Right lobe of liver (tissue), 6 donors: ENCODE measurements around the gene SMCO2. TPM values are rescaled to one million over a fixed set of nuclear protein-coding genes. Genes with fewer than 3 reads are reported as not detected.

ENCODE experiments used
- ATAC-seq, 4 donors: fragments of 200-7000 bp; cut with Tn5 transposase; one replicate each; pipeline ENCODE4 v1.9.1; 2020; ENCODE audit warnings: mild to moderate bottlenecking in 4 of 4, moderate library complexity in 4 of 4
- DNase-seq, 3 donors: peaks; one replicate each; pipeline ENCODE4 v3.0.0-alpha.2; 2020
- H3K27ac ChIP-seq, 3 donors: fragments of 200-600 bp; one replicate each; pipeline ENCODE4 v1.8.0; 2022
- H3K27me3 ChIP-seq, 2 donors: fragments of 200-600 bp; one replicate each; pipeline ENCODE4 v1.8.0; 2022
- H3K36me3 ChIP-seq, 4 donors: fragments of 200-600 bp; sonication (generic) in 1 of 4; one replicate each; pipeline versions ENCODE4 v1.5.1 to v1.8.0; 2017 to 2022; ENCODE audit warnings: control low read depth in 1 of 4
- H3K4me1 ChIP-seq, 4 donors: fragments of 200-600 bp; sonication (generic) in 1 of 4; one replicate each; pipeline versions ENCODE4 v1.5.1 to v1.8.0; 2017 to 2022; ENCODE audit warnings: control low read depth in 1 of 4
- H3K4me3 ChIP-seq, 3 donors: fragments of 200-600 bp; one replicate each; pipeline ENCODE4 v1.8.0; 2022
- H3K9me3 ChIP-seq, 4 donors: fragments of 200-600 bp; sonication (generic) in 1 of 4; one replicate each; pipeline versions ENCODE4 v1.5.1 to v1.8.0; 2017 to 2022; ENCODE audit warnings: control low read depth in 1 of 4
- CTCF ChIP-seq, 4 donors: fragments of 200-600 bp in 3 of 4; fragments of 450-650 bp in 1 of 4; IDR thresholded peaks; one replicate each; pipeline versions ENCODE4 v1.5.1 to v1.8.0; 2016 to 2022; ENCODE audit warnings: antibody characterized with exemption in 4 of 4, mild to moderate bottlenecking in 2 of 4
- POLR2A ChIP-seq: fragments of 450-650 bp; IDR thresholded peaks from one replicate; pipeline ENCODE4 v1.6.1; 2017; ENCODE audit warnings: antibody characterized with exemption, mild to moderate bottlenecking
- WGBS: methylation state at CpG from one replicate; pipeline ENCODE4 v1.1.6; 2018; ENCODE audit warnings: low coverage, low lambda C conversion rate; ENCODE audit not compliant: insufficient coverage; ENCODE audit errors: missing lambda C conversion rate; 5-methylcytosine and 5-hydroxymethylcytosine counted together
- intact Hi-C, 2 donors: fragments of 100-400 bp; cut with DNase I; formaldehyde crosslinking; loops; one replicate each; pipeline versions ENCODE4 v1.11.2 to v1.14.1; 2022
- total RNA-seq, 6 experiments: library from RNA; depleted of rRNA in 2 of 6; stranded (reverse); fragments of >200 nt in 2 of 6; fragmentation: NEBNext Ultra II Directional in 3 of 6; extraction: Animal tissue kit (Norgen Biotek cat#: 25700) in 3 of 6; gene quantifications; one replicate each; pipeline versions ENCODE4 v1.1.0 to v1.2.4, GENCODE V29; 2016 to 2023
- donor health status: DM: no; HTN: yes; CAD: no.
- donor health status: DM: no; HTN: no; CAD: no.
- donor health status: DM: no; HTN: no; CAD: no.
- donor health status: DM: no; HTN: yes; CAD: no.
- donor health status: DM: no; HTN: yes; CAD: no.

SMCO2 gene
- total RNA-seq, 6 experiments from 2014 or later = 0.31 TPM; not detected in 5

- Histone ChIP-seq H3K4me3 (no peak overlapping the region), H3K27ac (no peak overlapping the region), H3K27me3 (no peaks in the 10 kb centered on the region), H3K4me1 (no peaks in the 10 kb centered on the region), H3K36me3 (no peaks in the 10 kb centered on the region), H3K9me3 (no peaks in the 10 kb centered on the region)
- intact Hi-C loops = no loop called here
- 87% methylated on average over 8 of the region's 8 CpGs for WGBS
- TF ChIP-seq CTCF (IDR thresholded peaks at IDR 0.05) = no peak
- no peak for TF ChIP-seq POLR2A
- no peak for DNase-seq
- ATAC-seq = no peak
Observed at GRCh38 chr12:27447761-27448160, 1.2 kb downstream of the SMCO2 start.

GRCh38 chr12:27449026-27449425 is 2.5 kb downstream of the SMCO2 start:
- no peaks in the 10 kb centered on the region for H3K36me3 ChIP-seq
- no peak overlapping the region for H3K4me3 ChIP-seq
- H3K27me3 ChIP-seq = no peaks in the 10 kb centered on the region
- no peak for TF ChIP-seq POLR2A
- no peak for TF ChIP-seq CTCF (IDR thresholded peaks at IDR 0.05)
- no peak for ATAC-seq
- no peak for DNase-seq
- no peaks in the 10 kb centered on the region for H3K4me1 ChIP-seq
- no peak overlapping the region for H3K27ac ChIP-seq
- no peaks in the 10 kb centered on the region for H3K9me3 ChIP-seq
- 73% methylated on average over 4 of the region's 6 CpGs for WGBS
- intact Hi-C loops = no loop called here

- no peaks in the 10 kb centered on the region for H3K27me3 ChIP-seq
- intact Hi-C loops = no loop called here
- ATAC-seq = no peak
- TF ChIP-seq POLR2A (no peak), CTCF (IDR thresholded peaks at IDR 0.05) (no peak)
- no peak for DNase-seq
- H3K27ac ChIP-seq = no peak overlapping the region
- H3K4me3 ChIP-seq = no peak overlapping the region
- no peaks in the 10 kb centered on the region for H3K9me3 ChIP-seq
- WGBS = 95% methylated on average over 4 of the region's 5 CpGs
- H3K4me1 ChIP-seq = no peaks in the 10 kb centered on the region
- no peaks in the 10 kb centered on the region for H3K36me3 ChIP-seq
Observed at GRCh38 chr12:27449893-27450534, 3.5 kb downstream of the SMCO2 start.

GRCh38 chr12:27451036-27451825 is 4.7 kb downstream of the SMCO2 start:
- WGBS = 46% methylated on average over 6 of the region's 6 CpGs
- no peak for ATAC-seq
- DNase-seq = no peak
- no peaks in the 10 kb centered on the region for H3K4me1 ChIP-seq
- no peak overlapping the region for H3K4me3 ChIP-seq
- no peaks in the 10 kb centered on the region for H3K36me3 ChIP-seq
- no peak overlapping the region for H3K27ac ChIP-seq
- TF ChIP-seq CTCF (IDR thresholded peaks at IDR 0.05) (no peak), POLR2A (no peak)
- H3K9me3 ChIP-seq = no peaks in the 10 kb centered on the region
- intact Hi-C loops = no loop called here
- no peaks in the 10 kb centered on the region for H3K27me3 ChIP-seq
